CD4-positive, alpha-beta T cell treated with Interleukin-6 at 100 ng/mL for 8 hours (primary cell): ENCODE data around the gene SMIM29.

Experiments
- DNase-seq: peaks from one replicate; pipeline ENCODE4 v3.0.0-alpha.2; 2020; ENCODE audit warnings: mixed read lengths, low spot score

The SMIM29 gene

DNA sequence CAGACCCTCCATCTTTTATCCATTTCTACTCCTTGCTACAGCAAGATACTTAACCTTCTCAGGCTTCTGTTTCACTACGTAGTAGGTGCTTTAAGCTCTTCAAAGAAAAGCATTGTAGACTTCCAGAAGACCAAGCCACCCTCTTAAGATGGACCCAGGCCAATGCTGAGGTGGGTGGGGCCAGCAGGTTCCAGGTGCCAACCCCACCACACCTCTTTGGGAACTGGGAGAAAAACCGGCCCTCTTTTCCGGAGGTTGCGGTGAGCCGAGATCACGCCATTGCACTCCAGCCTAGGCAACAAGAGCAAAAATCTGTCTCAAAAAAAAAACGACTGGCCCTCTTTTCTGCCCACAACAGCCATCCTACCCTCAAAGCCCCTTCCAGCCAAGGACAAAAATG is 22.7 kb downstream of the SMIM29 start:
- DNase-seq = no peak

DNA sequence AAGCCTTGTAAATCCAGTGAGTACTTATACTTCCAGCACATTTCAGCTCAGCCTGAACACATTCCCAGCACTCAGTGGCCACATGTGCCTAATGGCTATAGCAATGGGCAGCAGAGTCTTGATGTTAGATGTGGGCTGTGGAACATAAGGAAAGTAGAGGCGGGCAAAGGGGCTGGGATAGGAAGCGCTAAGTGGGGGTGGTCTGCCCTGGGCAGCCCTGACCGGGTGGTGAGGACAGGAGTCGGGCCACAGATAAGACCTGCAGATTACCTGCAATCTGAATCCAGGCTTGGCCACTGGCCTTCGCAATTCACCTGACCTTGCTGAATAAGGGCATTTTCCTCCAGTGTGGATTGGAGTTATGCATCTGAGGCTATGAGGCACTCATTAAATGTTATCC is 23.3 kb downstream of the SMIM29 start:
- DNase-seq = no peak

DNA sequence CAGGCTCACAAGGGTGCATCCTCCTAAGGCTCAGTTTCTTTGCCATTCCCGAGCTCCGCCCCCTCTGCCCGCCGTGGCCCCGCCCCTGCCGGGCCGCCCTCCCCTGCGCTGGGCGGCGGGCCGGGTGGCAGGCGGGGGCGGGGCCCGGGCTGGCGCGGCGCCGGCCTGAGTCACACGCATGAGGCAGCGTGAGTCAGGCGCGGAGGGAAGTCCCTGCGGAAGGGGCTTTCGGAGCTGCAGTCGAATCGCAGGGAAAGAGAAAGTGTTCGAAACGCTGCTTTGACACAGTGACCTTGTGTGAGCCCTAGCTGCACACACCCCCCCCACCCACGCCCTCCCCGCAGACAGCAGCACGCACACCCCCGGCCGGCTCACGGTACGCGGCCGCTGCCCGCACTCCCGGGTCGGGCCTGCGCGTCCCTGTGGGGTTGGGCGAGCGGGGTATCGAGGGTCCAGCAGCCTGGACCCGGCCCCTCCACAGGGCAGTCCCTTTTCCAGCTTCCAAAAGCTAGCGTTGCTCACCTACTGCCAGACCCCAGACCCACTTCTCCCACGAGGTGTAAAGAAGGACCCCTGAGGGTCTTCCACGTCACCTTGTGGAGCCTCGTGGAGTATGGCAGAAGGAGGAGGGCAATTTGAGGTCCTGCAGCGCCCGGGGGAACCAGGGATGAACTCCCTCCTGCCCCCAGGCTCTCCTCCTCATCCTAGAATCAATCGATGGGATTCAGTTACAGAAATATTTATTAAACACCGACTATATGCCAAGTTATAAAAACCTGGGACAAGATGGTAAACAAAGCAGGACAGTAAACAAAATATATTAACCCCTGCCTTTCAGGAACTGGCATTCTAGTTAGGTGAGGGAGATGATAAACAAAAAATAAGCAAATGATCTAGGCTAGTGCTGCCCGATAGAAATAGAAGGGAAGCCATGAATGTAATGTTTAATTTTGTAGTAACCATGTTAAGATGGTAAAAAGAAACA is 24.6 kb downstream of the SMIM29 start:
- peak; percentile 96 for DNase-seq

DNA sequence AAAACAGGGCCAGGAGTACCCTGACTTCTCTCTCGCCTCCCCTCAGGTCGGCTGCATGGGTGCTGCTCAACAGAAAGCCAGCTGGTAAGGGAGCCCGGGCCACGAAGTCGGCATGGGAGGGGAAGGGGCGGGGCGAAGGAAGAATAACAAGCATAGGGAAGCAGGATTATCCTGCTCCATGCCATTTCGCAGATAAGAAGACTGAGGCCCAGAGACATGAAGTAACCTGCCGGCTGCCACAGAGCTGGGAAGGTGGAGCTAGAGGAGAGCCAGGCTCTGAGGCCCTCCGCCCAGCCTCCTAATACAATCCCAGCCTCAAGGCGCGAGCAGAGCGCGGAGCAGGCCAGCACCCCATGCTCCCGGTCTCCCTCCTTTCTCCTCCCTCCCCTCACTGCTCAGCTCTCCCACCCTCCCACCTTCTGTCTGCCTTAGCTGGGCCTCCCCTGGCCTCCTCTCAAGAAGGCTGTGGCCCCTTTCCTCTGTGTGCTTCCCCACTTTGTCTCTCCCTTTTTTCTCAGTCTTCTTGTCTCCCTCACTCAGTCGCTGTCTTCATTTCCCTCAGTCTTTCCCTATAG is 25.3 kb downstream of the SMIM29 start:
- DNase-seq = no peak

DNA sequence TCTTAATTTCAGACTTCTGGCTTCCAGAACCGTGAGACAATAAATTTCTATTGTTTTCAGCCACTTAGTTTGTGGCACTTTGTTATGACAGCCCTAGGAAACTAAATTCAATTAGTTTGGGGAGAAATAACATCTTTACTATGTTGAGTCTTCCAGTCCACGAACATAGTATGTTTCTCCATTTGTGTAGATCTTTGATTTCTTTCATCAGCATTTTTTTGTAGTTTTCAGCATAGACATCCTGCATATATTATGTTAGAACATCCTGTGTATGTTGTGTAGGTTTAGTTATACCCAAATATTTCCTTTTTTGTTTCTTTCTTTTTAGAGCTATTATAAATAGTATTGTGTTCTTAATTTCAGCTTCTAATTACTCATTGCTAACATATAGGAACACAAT is 30.1 kb downstream of the SMIM29 start:
- no peak for DNase-seq

DNA sequence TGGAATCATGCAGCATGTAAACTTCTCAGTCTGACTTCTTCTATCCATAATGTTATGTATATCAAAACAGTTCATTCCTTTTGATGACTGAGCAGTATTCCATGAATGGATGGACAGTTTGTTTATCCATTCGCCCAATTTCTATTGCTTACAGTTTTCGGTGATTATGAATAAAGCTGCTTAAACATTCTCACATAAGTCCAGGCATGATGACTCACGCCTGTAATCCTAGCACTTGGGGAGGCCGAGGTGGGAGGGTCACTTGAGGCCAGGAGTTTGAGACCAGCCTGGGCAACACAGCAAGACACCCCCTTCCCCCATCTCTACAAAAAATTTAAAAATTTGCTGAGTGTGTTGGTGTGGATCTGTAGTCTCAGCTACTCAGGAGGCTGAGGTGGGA is 35.0 kb downstream of the SMIM29 start:
- no peak for DNase-seq

DNA sequence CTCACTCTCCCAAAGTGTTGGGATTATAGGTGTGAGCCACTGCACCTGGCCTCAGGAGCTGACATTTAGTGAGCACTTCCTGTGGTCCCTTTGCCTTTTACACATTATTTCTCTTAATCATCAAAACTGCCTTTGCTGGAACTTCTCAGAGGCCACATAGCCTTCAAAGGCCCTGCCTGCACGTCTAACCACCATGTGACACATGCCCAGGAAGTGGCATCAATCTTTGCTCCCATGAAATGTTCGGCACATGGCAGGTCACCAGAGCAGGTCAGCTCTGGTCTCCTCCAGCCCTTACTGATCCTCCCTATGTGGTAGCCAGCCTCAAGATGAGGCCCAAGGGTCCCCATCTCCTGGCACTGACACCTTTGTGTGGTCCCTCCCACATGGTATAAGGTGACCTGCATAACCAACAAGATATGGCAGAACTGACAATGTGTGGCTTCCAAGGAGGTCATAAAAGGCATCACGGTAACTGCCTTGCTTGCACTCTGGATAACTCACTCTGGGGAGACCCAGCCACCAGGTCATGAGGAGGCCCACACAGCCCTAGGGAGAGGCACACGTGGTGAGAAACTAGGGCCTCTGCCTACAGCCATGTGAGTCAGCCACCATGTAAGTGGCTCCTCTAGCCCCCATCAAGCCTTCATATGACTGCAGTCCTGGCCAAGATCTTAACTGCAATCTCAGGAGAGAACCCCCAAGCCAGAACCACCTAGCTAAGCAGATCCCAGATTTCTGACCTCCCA is 40.9 kb downstream of the SMIM29 start:
- DNase-seq = no peak

DNA sequence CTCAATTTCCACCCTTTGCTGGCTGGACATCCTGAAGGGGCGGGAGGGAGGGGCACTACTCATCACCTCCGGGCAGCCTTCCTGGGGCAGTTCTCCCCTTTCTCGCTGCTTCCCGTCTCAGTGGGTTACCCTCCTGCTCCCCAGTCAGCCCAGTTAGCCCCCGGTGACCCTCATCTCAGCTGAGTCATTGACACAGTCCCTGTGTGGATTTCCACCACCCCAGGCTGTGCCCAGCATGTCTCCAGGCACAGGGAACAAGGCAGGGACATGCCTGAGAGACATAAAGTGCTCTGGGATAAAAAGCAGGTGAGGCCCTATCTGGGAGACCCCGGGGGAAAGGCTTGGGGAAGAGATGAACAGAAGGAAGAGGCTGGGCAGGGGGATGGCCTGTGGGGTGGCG is 42.1 kb downstream of the SMIM29 start:
- DNase-seq = no peak

DNA sequence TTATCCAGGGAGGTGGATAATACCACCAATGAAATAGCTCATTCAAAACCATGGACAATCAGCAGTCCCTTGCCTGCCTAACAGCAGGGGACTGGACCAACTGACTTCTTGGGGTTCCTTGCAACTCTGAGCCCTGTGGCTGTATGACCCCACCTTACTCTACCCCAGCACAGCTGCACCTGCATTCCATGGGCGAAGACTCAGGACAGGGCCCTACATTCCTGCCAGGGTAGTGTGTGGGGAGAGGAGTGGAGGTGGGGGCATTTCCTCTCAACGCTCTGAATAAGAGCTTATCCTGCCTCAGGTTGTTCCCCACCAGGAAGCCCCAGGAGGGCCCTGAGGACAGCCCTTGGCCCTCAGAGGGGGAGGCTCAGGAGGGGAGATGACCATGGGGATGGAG is 42.9 kb downstream of the SMIM29 start:
- no peak for DNase-seq

DNA sequence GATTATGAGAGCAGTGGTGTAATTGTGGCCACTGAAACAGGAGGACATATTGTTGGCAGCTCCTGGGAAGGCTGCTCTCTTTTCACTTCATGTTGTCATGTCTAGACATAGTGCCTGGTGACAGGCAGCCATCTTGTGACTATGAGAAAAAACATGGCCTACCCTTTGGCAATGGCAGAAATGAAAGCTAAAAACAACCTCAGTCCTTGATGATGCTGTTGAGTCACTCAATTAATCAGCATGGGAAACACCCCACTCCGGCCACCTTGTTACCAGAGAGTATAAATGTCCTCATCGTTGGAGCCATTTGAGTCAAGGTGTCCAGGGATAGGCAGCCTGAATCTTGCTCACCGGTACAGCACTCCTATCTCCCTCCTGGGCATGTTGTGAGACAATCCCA is 43.3 kb downstream of the SMIM29 start:
- DNase-seq = no peak

DNA sequence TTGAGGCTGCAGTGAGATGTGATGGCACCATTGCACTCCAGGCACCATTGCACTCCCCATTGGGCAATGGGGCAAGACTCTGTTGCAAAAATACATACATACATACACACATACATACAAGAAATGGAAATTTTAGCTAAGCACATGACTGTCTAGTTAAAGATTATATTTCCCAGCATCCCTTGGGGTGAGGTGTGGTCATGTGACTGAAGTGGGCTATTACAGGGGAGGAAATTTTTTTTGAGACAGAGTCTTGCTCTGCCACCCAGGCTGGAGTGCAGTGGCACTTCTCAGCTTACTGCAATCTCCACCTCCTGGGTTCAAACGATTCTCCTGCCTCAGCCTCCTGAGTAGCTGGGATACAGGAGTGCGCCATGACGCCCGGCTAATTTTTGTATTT is 44.1 kb downstream of the SMIM29 start:
- no peak for DNase-seq

DNA sequence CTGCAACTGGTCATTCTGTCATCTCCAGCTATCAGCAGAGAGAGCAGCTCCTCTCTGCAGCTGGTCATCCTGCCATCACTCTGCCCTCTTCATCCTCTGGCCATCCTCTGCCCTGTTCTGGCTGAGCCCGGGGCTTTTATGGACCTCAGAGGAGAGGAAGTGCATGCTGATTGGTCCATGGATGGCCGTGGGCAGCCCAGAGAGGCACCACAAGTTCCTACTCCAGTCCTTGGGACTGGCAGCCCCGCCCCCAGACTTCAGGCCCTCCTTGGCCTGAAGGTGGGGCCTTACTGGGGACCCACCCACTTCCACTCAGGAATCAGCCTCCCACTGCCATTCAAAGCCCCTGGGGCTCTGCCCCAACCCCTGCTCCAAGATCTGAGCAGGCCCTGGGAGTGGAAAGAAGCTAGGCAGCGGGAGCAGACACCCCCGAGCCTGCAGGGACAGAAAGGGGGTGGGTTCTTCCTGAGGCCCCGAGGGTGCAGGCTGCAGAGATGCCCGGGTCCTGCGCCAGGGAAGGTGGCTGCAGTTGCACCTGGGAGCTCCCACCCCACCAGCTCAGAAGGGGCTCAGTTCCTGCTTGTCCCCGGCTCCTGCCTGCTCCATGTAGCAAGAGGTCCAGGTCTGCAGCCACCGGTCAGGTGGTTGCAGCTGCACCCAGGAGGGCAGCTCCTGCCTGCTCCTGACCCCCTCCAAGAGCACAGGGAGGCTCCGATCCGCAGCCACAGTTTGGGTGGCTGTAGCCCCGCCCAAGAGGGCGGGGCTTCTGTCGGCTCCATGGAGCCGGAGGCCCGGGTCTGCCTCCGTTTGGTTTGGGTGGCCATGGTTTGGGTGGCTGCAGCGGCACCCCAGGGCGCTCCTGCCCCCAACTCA is 46.2 kb downstream of the SMIM29 start:
- DNase-seq = no peak

DNA sequence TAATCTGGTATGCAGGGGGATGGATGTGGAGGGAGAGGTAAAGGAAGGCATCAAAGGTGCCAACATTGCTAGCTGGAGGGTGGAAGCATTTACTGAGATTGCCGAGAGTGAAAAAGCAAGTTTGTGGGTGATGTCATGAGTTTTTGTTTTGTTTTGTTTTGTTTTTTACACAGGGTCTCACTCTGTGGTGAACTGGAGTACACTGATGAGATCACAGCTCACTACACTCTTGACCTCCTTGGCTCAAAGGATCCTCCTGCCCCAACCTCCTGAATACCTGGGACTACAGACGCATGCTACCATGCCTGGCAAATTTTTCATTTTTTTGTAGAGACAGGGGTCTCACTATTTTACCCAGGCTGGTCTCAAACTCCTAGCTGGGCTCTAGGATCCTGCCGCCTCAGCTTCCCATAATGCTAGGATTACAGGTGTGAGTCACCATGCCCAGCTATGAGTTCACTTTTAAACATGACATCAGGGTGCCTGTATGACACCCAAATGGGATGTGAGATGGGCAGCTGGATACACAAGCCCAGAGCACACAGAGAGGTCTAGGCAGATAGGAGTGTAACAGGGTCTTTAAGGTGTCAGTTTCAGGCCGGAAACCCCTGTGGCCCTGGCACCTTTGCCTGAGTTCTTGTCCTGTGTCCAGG is 47.2 kb downstream of the SMIM29 start:
- no peak for DNase-seq

DNA sequence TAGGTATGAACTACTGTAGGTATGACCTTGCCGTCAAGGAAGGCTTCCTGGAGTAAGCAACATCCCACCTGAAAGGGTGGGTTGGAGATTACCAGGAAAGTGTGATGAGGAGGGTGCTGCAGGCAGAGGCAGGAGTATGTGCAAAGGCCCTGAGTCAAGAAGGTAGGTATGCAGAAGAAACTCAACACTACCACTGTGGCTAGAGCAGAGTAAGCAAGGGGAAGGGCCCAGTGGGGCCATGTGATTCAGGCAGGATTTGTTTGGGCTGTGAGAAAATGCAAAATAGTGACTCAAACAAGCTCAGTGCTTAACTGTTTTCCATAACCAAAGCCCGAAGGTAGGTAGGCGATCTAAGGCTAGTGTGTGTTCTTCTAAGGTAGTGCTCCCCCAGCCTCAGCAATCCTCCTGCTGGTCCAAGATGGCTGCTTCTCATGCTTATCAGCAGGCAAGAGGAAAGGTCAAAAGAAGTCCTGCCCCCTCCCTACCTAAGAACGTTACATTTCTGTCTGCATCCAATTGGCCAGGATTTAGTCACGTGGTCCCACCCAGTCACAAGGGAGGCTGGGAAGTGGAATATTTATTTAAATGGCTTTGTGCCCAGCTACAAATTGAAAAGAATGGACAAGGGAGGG is 48.4 kb downstream of the SMIM29 start:
- no peak for DNase-seq

DNA sequence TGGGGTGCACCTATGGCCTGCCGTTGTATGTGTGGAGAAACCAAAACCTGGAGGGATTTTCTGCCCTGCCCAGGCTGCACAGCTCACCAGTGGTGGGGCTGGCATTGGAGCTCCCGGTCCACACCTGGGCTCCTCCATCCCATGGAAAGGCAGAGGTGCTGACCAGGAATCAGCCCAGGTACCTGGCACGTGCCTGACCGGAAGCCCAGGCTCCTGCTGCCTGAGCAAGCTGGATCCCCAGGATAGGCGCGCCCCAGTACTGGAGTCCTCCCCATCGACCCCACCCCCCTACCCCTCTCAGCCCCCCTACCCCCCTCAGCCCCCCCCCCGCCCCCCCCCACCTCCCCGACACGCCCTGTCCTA is 52.0 kb downstream of the SMIM29 start:
- no peak for DNase-seq
